ENCODE data around the gene SDF4. TPM values are rescaled to one million over a fixed set of nuclear protein-coding genes. Genes with fewer than 3 reads are reported as not detected.
A peak's percentile ranks its signal among the peaks of the same experiment; 100 is the strongest.

SDF4 gene
- total and polyA plus RNA-seq, 2 of the 13 experiments (the other 11 are each of a cell fraction or from before 2014, with no cell fraction given) = 80.8 to 107 TPM

DNA sequence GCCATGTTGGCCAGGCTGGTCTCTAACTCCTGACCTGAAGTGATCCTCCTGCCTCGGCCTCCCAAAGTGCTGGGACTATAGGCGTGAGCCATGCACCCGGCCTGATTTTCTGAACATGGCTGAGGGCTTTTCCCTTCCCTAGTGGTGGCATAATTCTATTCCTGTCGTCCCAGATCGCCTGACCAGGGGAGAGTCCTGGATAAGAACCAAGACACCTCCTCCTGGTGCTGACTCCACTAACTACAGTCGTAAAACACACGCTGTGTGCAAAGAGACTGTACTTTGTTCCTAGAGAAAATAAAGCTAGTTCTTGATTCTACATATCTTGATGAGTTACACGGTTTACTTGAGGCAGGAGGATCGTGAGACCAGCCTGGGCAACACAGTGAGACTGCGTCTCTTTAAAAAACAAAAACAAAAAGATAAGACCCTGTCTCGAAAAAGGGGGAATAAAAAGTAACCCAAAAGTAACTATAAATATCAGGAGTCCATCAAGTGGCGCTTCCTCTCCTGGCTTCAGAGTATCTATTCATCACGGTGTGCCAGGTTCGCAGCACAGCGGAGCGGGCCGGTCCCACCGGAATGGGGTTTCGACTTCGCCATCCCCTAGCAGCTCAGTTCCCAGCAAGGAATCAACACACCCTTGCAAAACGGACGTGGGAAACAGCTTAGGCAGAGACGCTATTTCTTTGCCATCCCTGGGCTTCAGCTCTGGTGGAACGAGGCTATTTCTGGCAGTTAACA, 973 bp downstream of the SDF4 start (continued):
- TF ChIP-seq KLF12 (CRISPR knock-in tag; IDR thresholded peaks at IDR 0.05; ENCODE audit: borderline replicate concordance) (0 out of 2 replicates have a peak, but pooled peaks have one; percentile 31), NR2F2 (IDR thresholded peaks at IDR 0.05; ENCODE audit: borderline replicate concordance, low read depth) (no peak), ZNF225 (CRISPR knock-in tag; IDR thresholded peaks at IDR 0.05) (no peak), ZSCAN31 (CRISPR knock-in tag; IDR thresholded peaks at IDR 0.05; ENCODE audit: low read depth) (no peak), ZBTB1 (CRISPR knock-in tag; IDR thresholded peaks at IDR 0.05; ENCODE audit: borderline replicate concordance) (no peak), FOXM1 (CRISPR knock-in tag; IDR thresholded peaks at IDR 0.05) (no peak), ZNF292 (CRISPR knock-in tag; IDR thresholded peaks at IDR 0.05; ENCODE audit: borderline replicate concordance, low read depth) (no peak), ZNF704 (CRISPR knock-in tag; IDR thresholded peaks at IDR 0.05; ENCODE audit: borderline replicate concordance) (no peak), ATRX (CRISPR knock-in tag; IDR thresholded peaks at IDR 0.05; ENCODE audit: borderline replicate concordance) (no peak), ZFP41 (CRISPR knock-in tag; IDR thresholded peaks at IDR 0.05; ENCODE audit: borderline replicate concordance) (no peak), TBL1XR1 (IDR thresholded peaks at IDR 0.05; ENCODE audit: borderline replicate concordance, low read length, partially characterized antibody) (no peak), ARNTL (CRISPR knock-in tag; IDR thresholded peaks at IDR 0.05) (peak; percentile 10; the same call in 1 of the 2 replicates), ERF (CRISPR knock-in tag; IDR thresholded peaks at IDR 0.05) (no peak), ZNF207 (IDR thresholded peaks at IDR 0.05; ENCODE audit: borderline replicate concordance) (no peak), ZNF703 (CRISPR knock-in tag; IDR thresholded peaks at IDR 0.05; ENCODE audit: borderline replicate concordance) (no peak), ZFP36L1 (CRISPR knock-in tag; IDR thresholded peaks at IDR 0.05) (0 out of 2 replicates have a peak, but pooled peaks have one; percentile 41), MED13 (CRISPR knock-in tag; IDR thresholded peaks at IDR 0.05) (no peak)
- TF ChIP-seq, protein P1, sequence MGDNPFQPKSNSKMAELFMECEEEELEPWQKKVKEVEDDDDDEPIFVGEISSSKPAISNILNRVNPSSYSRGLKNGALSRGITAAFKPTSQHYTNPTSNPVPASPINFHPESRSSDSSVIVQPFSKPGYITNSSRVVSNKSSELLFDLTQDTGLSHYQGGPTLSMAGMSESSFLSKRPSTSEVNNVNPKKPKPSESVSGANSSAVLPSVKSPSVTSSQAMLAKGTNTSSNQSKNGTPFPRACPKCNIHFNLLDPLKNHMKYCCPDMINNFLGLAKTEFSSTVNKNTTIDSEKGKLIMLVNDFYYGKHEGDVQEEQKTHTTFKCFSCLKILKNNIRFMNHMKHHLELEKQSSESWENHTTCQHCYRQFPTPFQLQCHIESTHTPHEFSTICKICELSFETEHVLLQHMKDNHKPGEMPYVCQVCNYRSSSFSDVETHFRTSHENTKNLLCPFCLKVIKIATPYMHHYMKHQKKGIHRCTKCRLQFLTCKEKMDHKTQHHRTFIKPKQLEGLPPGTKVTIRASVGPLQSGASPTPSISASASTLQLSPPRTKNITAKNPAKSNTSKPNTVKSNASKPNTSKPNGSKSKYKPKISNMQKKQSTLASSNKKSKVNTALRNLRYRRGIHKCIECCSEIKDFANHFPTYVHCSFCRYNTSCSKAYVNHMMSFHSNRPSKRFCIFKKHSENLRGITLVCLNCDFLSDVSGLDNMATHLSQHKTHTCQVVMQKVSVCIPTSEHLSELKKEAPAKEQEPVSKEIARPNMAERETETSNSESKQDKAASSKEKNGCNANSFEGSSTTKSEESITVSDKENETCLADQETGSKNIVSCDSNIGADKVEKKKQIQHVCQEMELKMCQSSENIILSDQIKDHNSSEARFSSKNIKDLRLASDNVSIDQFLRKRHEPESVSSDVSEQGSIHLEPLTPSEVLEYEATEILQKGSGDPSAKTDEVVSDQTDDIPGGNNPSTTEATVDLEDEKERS (CRISPR knock-in tag; IDR thresholded peaks at IDR 0.05) = no peak
- TF ChIP-seq, protein P2, sequence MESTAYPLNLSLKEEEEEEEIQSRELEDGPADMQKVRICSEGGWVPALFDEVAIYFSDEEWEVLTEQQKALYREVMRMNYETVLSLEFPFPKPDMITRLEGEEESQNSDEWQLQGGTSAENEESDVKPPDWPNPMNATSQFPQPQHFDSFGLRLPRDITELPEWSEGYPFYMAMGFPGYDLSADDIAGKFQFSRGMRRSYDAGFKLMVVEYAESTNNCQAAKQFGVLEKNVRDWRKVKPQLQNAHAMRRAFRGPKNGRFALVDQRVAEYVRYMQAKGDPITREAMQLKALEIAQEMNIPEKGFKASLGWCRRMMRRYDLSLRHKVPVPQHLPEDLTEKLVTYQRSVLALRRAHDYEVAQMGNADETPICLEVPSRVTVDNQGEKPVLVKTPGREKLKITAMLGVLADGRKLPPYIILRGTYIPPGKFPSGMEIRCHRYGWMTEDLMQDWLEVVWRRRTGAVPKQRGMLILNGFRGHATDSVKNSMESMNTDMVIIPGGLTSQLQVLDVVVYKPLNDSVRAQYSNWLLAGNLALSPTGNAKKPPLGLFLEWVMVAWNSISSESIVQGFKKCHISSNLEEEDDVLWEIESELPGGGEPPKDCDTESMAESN (CRISPR knock-in tag; conservative IDR thresholded peaks at IDR 0.05) = no peak
- TF ChIP-seq, protein P3, sequence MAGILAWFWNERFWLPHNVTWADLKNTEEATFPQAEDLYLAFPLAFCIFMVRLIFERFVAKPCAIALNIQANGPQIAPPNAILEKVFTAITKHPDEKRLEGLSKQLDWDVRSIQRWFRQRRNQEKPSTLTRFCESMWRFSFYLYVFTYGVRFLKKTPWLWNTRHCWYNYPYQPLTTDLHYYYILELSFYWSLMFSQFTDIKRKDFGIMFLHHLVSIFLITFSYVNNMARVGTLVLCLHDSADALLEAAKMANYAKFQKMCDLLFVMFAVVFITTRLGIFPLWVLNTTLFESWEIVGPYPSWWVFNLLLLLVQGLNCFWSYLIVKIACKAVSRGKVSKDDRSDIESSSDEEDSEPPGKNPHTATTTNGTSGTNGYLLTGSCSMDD (CRISPR knock-in tag; IDR thresholded peaks at IDR 0.05) = no peak
- TF ChIP-seq, protein P4, sequence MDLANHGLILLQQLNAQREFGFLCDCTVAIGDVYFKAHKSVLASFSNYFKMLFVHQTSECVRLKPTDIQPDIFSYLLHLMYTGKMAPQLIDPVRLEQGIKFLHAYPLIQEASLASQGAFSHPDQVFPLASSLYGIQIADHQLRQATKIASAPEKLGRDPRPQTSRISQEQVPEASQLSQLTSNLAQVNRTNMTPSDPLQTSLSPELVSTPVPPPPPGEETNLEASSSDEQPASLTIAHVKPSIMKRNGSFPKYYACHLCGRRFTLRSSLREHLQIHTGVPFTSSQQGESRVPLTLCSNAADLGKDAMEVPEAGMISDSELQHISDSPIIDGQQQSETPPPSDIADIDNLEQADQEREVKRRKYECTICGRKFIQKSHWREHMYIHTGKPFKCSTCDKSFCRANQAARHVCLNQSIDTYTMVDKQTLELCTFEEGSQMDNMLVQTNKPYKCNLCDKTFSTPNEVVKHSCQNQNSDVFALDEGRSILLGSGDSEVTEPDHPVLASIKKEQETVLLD (CRISPR knock-in tag; IDR thresholded peaks at IDR 0.05; ENCODE audit: low read depth) = no peak
